NCI-H345 treated with DMSO at 0.1 percent for 48 hours (cell line): ENCODE results near the gene SGMS1.
"Not testable (repeated sequence)": the region's sequence is repeated elsewhere in the genome, so short reads cannot be mapped to it uniquely, and the experiment has no call there.

Experiments
- DNase-seq: peaks from one replicate; lab custom pipeline; 2025; ENCODE audit not compliant: unreplicated experiment; lab: John Stamatoyannopoulos, UW

SGMS1 gene

DNA sequence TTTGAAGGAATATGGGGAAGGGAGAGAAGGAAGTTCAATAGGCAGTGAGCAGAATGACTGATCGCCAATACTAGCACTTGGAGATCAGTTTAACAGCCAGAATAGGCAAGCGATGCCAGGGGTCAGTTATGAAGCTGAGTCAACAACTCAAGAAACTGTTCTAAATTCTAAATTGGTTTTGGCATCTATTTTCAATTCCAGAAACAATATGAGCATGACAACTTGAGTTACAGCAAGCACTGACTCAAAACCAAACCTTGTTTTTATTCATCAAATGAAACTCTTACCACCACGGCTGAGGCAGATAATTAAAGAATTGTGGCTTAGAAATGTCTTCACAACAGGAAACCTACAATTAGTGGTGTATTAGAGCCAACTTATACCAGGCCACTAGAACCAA lies 192.0 kb downstream of the SGMS1 start:
- no peak for DNase-seq

- DNase-seq, result no peak
Measured at GRCh38 chr10:50431133-50431532, 192.6 kb downstream of the SGMS1 start.

GRCh38 chr10:50426485-50426884 lies 197.3 kb downstream of the SGMS1 start:
- no peak for DNase-seq

GRCh38 chr10:50425215-50425614 lies 198.5 kb downstream of the SGMS1 start:
- not testable (repeated sequence) for DNase-seq

- no peak for DNase-seq
Measured at GRCh38 chr10:50423448-50423847, 200.3 kb downstream of the SGMS1 start.

GRCh38 chr10:50422259-50422658 lies 201.5 kb downstream of the SGMS1 start:
- DNase-seq, result no peak

DNA sequence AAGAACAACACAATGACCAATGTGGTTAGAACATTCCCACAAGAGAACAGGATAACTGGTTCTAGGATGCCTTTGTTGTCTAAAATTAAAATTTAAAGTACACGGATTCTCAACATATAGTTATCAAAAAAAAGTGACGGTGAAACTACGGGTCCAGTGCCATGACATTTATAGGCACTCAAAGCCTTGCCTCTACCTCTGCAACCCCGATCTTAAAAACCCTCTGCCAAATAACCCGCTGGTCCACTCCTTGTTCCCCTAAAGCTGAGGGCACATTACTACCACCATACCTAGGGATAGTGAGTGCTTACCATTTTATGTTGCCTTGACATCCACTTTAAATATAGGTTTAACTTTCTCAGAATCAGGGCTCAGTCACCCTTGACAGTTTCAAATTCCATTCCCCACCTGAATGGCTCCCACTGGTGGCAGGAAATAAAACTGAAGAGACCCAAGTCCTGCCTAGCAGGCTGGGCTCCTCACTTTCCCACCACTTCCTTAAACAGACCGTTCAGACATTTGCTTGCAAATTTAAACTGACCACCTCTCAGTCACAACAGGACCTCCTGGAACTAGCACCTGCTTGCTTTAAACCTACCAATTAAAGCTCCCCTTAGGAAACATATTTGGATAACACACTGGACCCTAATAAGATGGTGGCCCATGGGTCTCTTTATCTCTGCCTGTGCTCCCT lies 202.6 kb downstream of the SGMS1 start:
- DNase-seq, result no peak

DNA sequence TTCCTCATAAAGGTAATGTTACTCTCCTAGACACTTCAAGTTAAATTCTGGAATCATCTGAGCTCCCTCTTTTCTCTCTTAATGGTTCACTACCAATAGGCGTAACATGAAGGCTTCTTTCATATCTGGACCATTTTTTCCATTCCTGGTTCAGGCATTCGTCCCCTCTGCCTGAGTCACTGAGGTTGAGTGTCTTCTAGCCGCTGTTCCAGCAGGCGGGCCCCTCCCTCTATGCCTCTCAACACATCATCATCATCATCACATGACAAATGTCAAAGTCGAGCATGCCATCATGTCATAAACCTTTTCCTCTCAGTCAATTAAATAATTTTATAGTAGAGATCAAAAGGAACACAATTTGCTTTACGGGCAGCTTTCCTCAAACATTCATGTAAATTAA lies 203.6 kb downstream of the SGMS1 start:
- no peak for DNase-seq

- no peak for DNase-seq
Measured at GRCh38 chr10:50419756-50420155, 204.0 kb downstream of the SGMS1 start.

GRCh38 chr10:50419091-50419490 lies 204.7 kb downstream of the SGMS1 start:
- no peak for DNase-seq

GRCh38 chr10:50417886-50418830 lies 205.6 kb downstream of the SGMS1 start:
- no peak for DNase-seq

GRCh38 chr10:50417486-50417885 lies 206.3 kb downstream of the SGMS1 start:
- DNase-seq, result no peak

DNA sequence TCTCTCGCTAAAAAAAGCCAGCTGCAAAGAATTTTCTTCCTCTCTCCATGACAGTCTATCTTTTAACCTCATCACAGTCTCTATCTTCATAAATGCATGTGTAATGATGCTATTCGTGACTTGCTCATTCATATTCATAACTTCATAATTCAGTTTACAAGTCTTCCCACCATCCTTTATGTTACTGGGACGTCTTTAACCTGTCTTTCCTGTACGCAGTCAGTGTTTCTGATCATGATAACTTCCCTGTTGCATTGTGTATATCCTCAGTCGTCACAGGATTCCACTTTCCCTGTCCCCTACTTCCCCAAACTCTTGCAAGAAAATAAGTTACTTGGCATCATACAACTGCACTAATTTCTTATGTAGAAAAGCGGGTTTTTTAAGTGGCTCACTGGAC lies 206.9 kb downstream of the SGMS1 start:
- no peak for DNase-seq

- DNase-seq, result no peak
Measured at GRCh38 chr10:50416181-50416824, 207.5 kb downstream of the SGMS1 start.

GRCh38 chr10:50415292-50415691 lies 208.5 kb downstream of the SGMS1 start:
- DNase-seq, result no peak

DNA sequence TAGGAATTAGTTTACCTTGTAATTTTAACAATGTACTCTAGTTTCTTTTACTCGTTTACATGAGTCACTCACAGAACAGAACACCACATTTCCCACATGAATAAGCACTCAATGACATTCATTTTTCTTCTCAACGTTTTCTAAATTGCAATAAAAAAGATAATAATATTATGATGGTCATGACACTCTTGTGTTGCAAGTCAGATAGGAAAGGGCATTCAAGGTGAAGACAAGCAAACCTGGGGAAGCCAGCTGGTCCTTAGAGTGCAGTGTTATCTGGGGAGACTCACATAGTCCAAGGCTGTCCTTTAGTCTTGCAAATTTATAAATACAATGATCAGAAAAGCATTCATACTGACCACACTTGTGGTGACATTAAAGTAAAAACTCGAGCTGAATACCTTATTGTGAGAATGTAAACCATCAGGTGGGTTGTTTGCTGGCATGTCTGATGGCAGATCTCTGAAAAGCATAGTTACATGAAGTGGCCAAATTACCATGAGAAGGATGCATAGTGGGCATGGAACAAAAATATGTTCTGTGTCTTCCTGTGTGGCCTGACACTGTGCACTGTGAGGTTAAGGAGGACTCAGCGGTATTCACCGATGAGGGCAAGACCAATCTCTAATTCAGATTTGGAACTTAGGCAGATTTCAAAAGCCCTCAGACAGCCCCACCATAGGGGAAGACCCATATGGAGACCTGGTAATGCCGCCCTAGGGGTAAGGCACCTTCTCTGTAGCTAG lies 213.5 kb downstream of the SGMS1 start:
- DNase-seq, result no peak

GRCh38 chr10:50407076-50407801 lies 216.5 kb downstream of the SGMS1 start:
- no peak for DNase-seq

DNA sequence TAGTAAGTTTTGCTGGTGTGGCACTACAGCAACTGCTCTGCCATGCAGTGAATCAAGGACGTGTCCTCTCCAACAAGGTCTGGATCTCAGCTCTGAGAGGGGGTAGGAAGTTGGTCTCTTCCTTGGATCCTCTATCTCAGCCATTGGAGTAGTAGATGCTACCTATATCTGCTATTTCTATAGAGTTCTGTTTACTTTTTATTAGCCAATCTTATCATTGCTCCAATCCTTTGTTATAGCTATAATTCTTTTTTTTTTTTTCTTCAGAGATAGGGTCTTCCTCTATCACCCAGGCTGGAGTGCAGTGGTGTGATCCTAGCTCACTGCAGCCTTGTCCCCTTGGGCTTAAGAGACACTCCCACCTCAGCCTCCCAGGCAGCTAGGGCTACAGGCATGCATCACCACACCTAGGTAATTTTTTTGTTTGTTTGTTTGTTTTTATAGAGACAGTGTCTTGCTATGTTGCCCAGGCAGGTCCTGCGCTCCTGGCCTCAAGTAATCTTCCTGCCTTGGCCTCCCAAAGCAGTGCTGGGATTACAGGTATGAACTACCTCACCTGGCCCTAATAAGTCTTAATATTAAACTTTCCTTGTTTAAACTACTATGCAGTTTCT lies 217.2 kb downstream of the SGMS1 start:
- DNase-seq, result no peak

GRCh38 chr10:50405723-50406122 lies 218.0 kb downstream of the SGMS1 start:
- DNase-seq, result no peak
